Heart right ventricle (tissue), 16 donors: ENCODE data around the gene CAMK1D. TPM values are rescaled to one million over a fixed set of nuclear protein-coding genes. Genes with fewer than 3 reads are reported as not detected.

ENCODE experiments used
- ATAC-seq, 8 donors: fragments of 200-7000 bp; cut with Tn5 transposase; one replicate each; pipeline ENCODE4 v1.9.1; 2020; ENCODE audit warnings: mild to moderate bottlenecking in 8 of 8, moderate library complexity in 8 of 8, moderate number of reproducible peaks in 1 of 8
- DNase-seq, 2 donors: peaks; one replicate each; pipeline ENCODE4 v3.0.0-alpha.2; 2020
- H3K27ac ChIP-seq, 10 donors: fragments of 200-600 bp; sonication (generic) in 2 of 10; one replicate each; pipeline versions ENCODE4 v1.5.0 to v1.8.0; 2020 to 2022; ENCODE audit warnings: mild to moderate bottlenecking in 3 of 10
- H3K27me3 ChIP-seq, 7 donors: fragments of 200-600 bp; one replicate each; pipeline ENCODE4 v1.8.0; 2021 to 2022; ENCODE audit warnings: mild to moderate bottlenecking in 2 of 7
- H3K36me3 ChIP-seq, 9 donors: fragments of 200-600 bp; sonication (generic) in 1 of 9; one replicate each; pipeline versions ENCODE4 v1.5.0 to v1.8.0; 2020 to 2022; ENCODE audit warnings: mild to moderate bottlenecking in 2 of 9
- H3K4me1 ChIP-seq, 9 donors: fragments of 200-600 bp; sonication (generic) in 1 of 9; one replicate each; pipeline versions ENCODE4 v1.5.0 to v1.8.0; 2020 to 2022; ENCODE audit warnings: mild to moderate bottlenecking in 4 of 9
- H3K4me3 ChIP-seq, 10 donors: fragments of 200-600 bp; sonication (generic) in 2 of 10; one replicate each; pipeline versions ENCODE4 v1.5.0 to v1.8.0; 2020 to 2022; ENCODE audit warnings: mild to moderate bottlenecking in 7 of 10, moderate library complexity in 2 of 10
- H3K9me3 ChIP-seq, 11 donors: fragments of 200-600 bp in 10 of 11; sonication (generic) in 2 of 11; one replicate each; pipeline versions ENCODE4 v1.5.0 to v1.8.0; 2013 to 2022; ENCODE audit warnings: mild to moderate bottlenecking in 2 of 11, control low read depth in 1 of 11, moderate library complexity in 1 of 11
- WGBS, 2 donors: extraction: QIAGEN DNeasy Blood & Tissue Kit; methylation state at CpG; one replicate each; pipeline ENCODE4 v1.1.7; 2013; ENCODE audit warnings: inconsistent platforms in 1 of 2; 5-methylcytosine and 5-hydroxymethylcytosine counted together
- intact Hi-C, 10 donors: fragments of 100-400 bp; cut with DNase I; formaldehyde crosslinking; loops; one replicate each; pipeline versions ENCODE4 v1.11.1 to v1.14.2; 2022
- polyA plus RNA-seq, 2 donors: library from polyadenylated mRNA; stranded (reverse); fragments of 200-250 nt; gene quantifications; one replicate each; pipeline ENCODE4 v1.2.3, GENCODE V29; 2013
- total RNA-seq, 10 donors: library from RNA; stranded (reverse); fragmentation: NEBNext Ultra II Directional in 3 of 10; extraction: Animal tissue kit (Norgen Biotek cat#: 25700) in 3 of 10; gene quantifications; one replicate each; pipeline versions ENCODE4 v1.2.1 to v1.2.4, GENCODE V29; 2021 to 2023
- TF ChIP-seq, protein P1 (sequence below), 9 donors: fragments of 200-600 bp; sonication (generic) in 2 of 9; IDR thresholded peaks; one replicate each; pipeline versions ENCODE4 v1.5.0 to v1.8.0; 2021 to 2022; ENCODE audit warnings: antibody characterized with exemption in 9 of 9, mild to moderate bottlenecking in 5 of 9, moderate library complexity in 1 of 9
- donor health status: Arrhythmogenic right ventricular cardiomyopathy.
- donor health status: ischemic (EF 13 %, LVEDD 7.1; RV severe dilation, severe dysfunction).
- donor health status: healthy with polysubstance abuse.
- donor health status: DM: no; HTN: yes; CAD: no.
- donor health status: DM: no; HTN: no; CAD: no.
- donor health status: ischemic (EF 25% LVEDD 6.9; RV normal size, moderate dysfunction).
- donor health status: ischemic (EF 25% LVEDD 5.7; RV mildly dilated, moderate dysfunction).
- donor health status: healthy.
- donor health status: DM: yes; HTN: yes; CAD: no.
- donor health status: Ischemic cardiomyopathy.
- donor health status: ischemic (EF 35%, LVEDD 5.7; RV mildly dilated, moderate dysfunction).
- donor health status: nonischemic (EF 11% LVEDD 7.7; RV severe dilation, severe dysfunction).
- donor health status: DM: yes; HTN: yes; CAD: no.
- donor health status: PGD.
- donor health status: ischemic (EF 29% LVEDD 5.4; RV normal size, mild dysfunction).
- donor health status: nonischemic (EF 23%, LVEDD 6.1; RV moderate dilation, normal function).

CAMK1D gene
- total and polyA plus RNA-seq, 12 donors, result 1.3 to 17.7 (median 2.6) TPM

- Histone ChIP-seq H3K9me3 (no peaks in the 10 kb centered on the region), H3K4me1 (peaks cover 0 to 13% (median 0%) of the 10 kb centered on the region in 9 donors), H3K27ac (peak overlapping the region in 3 of 10 donors; percentile 8 to 52 (median 16)), H3K27me3 (no peaks in the 10 kb centered on the region), H3K4me3 (no peak overlapping the region), H3K36me3 (peaks cover 0 to 2% (median 0%) of the 10 kb centered on the region in 9 donors)
- TF ChIP-seq, protein P1, sequence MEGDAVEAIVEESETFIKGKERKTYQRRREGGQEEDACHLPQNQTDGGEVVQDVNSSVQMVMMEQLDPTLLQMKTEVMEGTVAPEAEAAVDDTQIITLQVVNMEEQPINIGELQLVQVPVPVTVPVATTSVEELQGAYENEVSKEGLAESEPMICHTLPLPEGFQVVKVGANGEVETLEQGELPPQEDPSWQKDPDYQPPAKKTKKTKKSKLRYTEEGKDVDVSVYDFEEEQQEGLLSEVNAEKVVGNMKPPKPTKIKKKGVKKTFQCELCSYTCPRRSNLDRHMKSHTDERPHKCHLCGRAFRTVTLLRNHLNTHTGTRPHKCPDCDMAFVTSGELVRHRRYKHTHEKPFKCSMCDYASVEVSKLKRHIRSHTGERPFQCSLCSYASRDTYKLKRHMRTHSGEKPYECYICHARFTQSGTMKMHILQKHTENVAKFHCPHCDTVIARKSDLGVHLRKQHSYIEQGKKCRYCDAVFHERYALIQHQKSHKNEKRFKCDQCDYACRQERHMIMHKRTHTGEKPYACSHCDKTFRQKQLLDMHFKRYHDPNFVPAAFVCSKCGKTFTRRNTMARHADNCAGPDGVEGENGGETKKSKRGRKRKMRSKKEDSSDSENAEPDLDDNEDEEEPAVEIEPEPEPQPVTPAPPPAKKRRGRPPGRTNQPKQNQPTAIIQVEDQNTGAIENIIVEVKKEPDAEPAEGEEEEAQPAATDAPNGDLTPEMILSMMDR (IDR thresholded peaks at IDR 0.05), result no peak
- ATAC-seq, result peak in 7 of 8 donors; percentile 42 to 85 (median 57)
- WGBS, 2 donors, result 75 to 76% methylated on average over 22 of the region's 22 CpGs
- DNase-seq, result no peak
- intact Hi-C loops, result loop anchor here in 7 of 10 donors (5.0 to 10.0 kb wide), 3 partner anchors 121 to 294 kb away; no protein-coding TSS in a partner anchor
These were observed 431.6 kb downstream of the CAMK1D start for GRCh38 chr10:12780634-12781601.

GRCh38 chr10:12781976-12782375, 432.6 kb downstream of the CAMK1D start:
- no peak for DNase-seq
- TF ChIP-seq, protein P1 (IDR thresholded peaks at IDR 0.05), result no peak
- ATAC-seq, result no peak
- no peaks in the 10 kb centered on the region for H3K27me3 ChIP-seq
- H3K9me3 ChIP-seq, result no peaks in the 10 kb centered on the region
- H3K36me3 ChIP-seq, result peaks cover 0 to 2% (median 0%) of the 10 kb centered on the region in 9 donors
- H3K27ac ChIP-seq, result no peak overlapping the region
- H3K4me3 ChIP-seq, result no peak overlapping the region
- peaks cover 0 to 13% (median 0%) of the 10 kb centered on the region in 9 donors for H3K4me1 ChIP-seq
- 45 to 55% methylated on average over 1 of the region's 1 CpG for WGBS, 2 donors
- intact Hi-C loops, result loop anchor here in 7 of 10 donors (5.0 to 10.0 kb wide), 3 partner anchors 120 to 293 kb away; no protein-coding TSS in a partner anchor

- Histone ChIP-seq H3K4me3 (no peak overlapping the region), H3K36me3 (peaks cover 0 to 2% (median 0%) of the 10 kb centered on the region in 9 donors), H3K4me1 (peaks cover 0 to 13% (median 0%) of the 10 kb centered on the region in 9 donors), H3K27ac (no peak overlapping the region), H3K27me3 (no peaks in the 10 kb centered on the region), H3K9me3 (no peaks in the 10 kb centered on the region)
- DNase-seq, result peak; percentile 29 to 30
- TF ChIP-seq, protein P1 (IDR thresholded peaks at IDR 0.05), result peak; percentile 36 to 78 (median 70)
- ATAC-seq, result no peak
- intact Hi-C loops, result loop anchor here in 7 of 10 donors (5.0 to 10.0 kb wide), 3 partner anchors 120 to 292 kb away; no protein-coding TSS in a partner anchor
- 47 to 50% methylated on average over 8 of the region's 8 CpGs for WGBS, 2 donors
These were observed 433.2 kb downstream of the CAMK1D start for GRCh38 chr10:12782537-12782936.

- Histone ChIP-seq H3K4me1 (peaks cover 0 to 13% (median 0%) of the 10 kb centered on the region in 9 donors), H3K4me3 (no peak overlapping the region), H3K9me3 (no peaks in the 10 kb centered on the region), H3K27ac (no peak overlapping the region), H3K27me3 (no peaks in the 10 kb centered on the region), H3K36me3 (peaks cover 0 to 2% (median 0%) of the 10 kb centered on the region in 9 donors)
- WGBS, 2 donors, result 76 to 77% methylated on average over 10 of the region's 10 CpGs
- ATAC-seq (no peak), DNase-seq (no peak)
- intact Hi-C loops, result loop anchor here in 7 of 10 donors (5.0 to 10.0 kb wide), 3 partner anchors 119 to 292 kb away; no protein-coding TSS in a partner anchor
- TF ChIP-seq, protein P1 (IDR thresholded peaks at IDR 0.05), result no peak
These were observed 433.9 kb downstream of the CAMK1D start for GRCh38 chr10:12783293-12783692.
